ENCODE data around the gene RFNG.

Gene RFNG

DNA sequence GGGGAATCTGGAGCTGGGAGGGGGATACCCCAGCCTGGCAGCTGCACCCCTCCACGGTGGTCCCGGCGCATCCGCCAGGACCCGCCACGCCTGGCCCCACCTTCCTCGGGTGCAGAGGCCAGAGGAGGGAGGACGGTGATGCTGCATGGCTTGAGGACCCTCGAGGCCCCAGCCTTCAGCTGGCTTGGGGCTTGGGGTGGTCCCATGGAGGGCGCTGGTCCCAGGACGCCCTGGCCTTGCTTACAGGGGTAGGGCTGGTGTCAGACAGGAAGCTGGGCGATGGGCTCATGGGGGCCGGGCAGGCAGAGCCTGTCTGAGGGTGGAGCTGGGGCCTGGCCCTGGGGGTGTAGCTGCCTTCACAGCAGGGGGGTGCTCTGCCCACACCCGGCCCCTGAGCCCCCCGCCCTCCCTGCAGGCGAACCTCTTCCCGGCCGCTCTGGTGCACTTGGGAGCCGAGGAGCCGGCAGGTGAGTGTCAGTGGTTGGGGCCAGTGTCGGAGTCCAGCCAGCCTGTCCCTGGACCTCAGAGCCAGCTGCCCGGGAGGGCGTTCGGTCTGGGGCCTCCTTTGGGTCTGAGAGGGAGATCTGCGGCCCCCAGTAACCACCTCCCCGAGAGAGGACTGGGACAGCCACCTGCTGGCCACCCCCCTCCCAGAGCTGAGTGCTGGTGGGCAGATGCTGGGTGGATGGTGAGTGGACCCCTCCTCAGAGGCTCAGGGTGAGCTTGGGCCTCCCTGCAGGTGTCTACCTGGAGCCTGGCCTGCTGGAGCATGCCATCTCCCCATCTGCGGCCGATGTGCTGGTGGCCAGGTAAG lies 35.3 kb downstream of the RFNG start:
- Histone ChIP-seq H3K27ac (ENCODE audit: low read length) (no peak overlapping the region), H3K9me3 (ENCODE audit: control insufficient read depth, low read depth, low read length) (no peaks in the 10 kb centered on the region), H3K27me3 (ENCODE audit: control insufficient read depth, insufficient read depth, low read length) (no peaks in the 10 kb centered on the region), H3K4me3 (ENCODE audit: low read length) (no peak overlapping the region), H3K4me1 (ENCODE audit: control insufficient read depth, low read depth, low read length) (no peaks in the 10 kb centered on the region), H3K36me3 (ENCODE audit: control insufficient read depth, low read depth, low read length) (peaks cover 6% of the 10 kb centered on the region), H3K9ac (ENCODE audit: low read length) (no peak overlapping the region)

GRCh38 chr17:82015311-82015971 lies 36.2 kb downstream of the RFNG start:
- H3K36me3 ChIP-seq (ENCODE audit: control insufficient read depth, low read depth, low read length): peaks cover 6% of the 10 kb centered on the region
- no peaks in the 10 kb centered on the region for H3K4me1 ChIP-seq (ENCODE audit: control insufficient read depth, low read depth, low read length)
- H3K4me3 ChIP-seq (ENCODE audit: low read length): no peak overlapping the region
- no peaks in the 10 kb centered on the region for H3K27me3 ChIP-seq (ENCODE audit: control insufficient read depth, insufficient read depth, low read length)
- H3K27ac ChIP-seq (ENCODE audit: low read length): no peak overlapping the region
- no peaks in the 10 kb centered on the region for H3K9me3 ChIP-seq (ENCODE audit: control insufficient read depth, low read depth, low read length)
- H3K9ac ChIP-seq (ENCODE audit: low read length): no peak overlapping the region

DNA sequence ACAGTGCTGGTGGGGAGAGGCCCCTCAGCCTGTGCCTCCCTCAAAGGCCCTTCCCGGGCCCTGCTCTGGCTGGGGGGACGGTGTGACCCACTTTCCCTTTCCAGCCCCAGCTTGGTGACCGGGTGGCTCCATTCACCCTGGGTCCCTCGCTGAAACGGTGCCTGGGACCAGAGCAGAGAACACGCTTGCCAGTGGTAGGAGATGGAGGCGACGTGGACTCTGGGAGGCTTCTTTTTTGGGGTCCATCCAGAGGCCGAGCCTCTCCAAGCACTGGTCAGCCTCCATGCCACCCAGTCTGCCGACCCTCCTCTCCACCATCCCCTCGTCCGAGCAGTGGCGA lies 36.7 kb downstream of the RFNG start:
- no peak overlapping the region for H3K9ac ChIP-seq (ENCODE audit: low read length)
- no peak overlapping the region for H3K27ac ChIP-seq (ENCODE audit: low read length)
- H3K4me3 ChIP-seq (ENCODE audit: low read length): no peak overlapping the region
- H3K4me1 ChIP-seq (ENCODE audit: control insufficient read depth, low read depth, low read length): no peaks in the 10 kb centered on the region
- peaks cover 6% of the 10 kb centered on the region for H3K36me3 ChIP-seq (ENCODE audit: control insufficient read depth, low read depth, low read length)
- H3K9me3 ChIP-seq (ENCODE audit: control insufficient read depth, low read depth, low read length): no peaks in the 10 kb centered on the region
- no peaks in the 10 kb centered on the region for H3K27me3 ChIP-seq (ENCODE audit: control insufficient read depth, insufficient read depth, low read length)

GRCh38 chr17:82014432-82014831 lies 37.2 kb downstream of the RFNG start:
- H3K4me1 ChIP-seq (ENCODE audit: control insufficient read depth, low read depth, low read length): no peaks in the 10 kb centered on the region
- H3K36me3 ChIP-seq (ENCODE audit: control insufficient read depth, low read depth, low read length): peaks cover 6% of the 10 kb centered on the region
- H3K9me3 ChIP-seq (ENCODE audit: control insufficient read depth, low read depth, low read length): no peaks in the 10 kb centered on the region
- H3K4me3 ChIP-seq (ENCODE audit: low read length): no peak overlapping the region
- no peaks in the 10 kb centered on the region for H3K27me3 ChIP-seq (ENCODE audit: control insufficient read depth, insufficient read depth, low read length)
- no peak overlapping the region for H3K27ac ChIP-seq (ENCODE audit: low read length)
- no peak overlapping the region for H3K9ac ChIP-seq (ENCODE audit: low read length)

DNA sequence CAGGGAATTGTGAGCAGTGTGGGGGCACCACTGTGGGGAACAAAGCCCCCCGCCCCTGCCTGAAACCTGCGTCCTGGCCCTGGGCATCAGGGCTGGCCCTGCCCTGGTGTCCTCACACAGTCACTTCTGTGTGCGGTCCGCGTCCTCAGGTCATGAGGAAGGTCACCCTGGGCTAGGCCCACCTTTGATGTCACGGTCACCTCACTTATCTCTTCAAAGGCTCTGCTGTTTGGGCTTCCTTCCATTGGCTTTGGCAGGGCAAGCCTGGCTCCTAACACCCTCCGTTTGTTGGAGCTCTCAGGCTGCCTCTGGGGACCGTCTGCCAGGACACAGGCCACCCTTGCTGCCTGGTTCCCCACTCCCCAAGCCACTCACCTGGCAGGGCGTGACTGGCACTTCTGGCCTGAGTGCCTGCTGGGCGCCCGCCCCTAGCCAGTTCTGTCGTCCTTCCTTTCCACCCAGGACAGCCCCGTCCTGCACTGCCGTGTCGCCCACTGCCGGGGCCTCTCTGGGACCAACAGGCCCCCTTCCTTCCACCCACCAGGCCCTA lies 37.8 kb downstream of the RFNG start:
- no peak overlapping the region for H3K4me3 ChIP-seq (ENCODE audit: low read length)
- peaks cover 6% of the 10 kb centered on the region for H3K36me3 ChIP-seq (ENCODE audit: control insufficient read depth, low read depth, low read length)
- no peak overlapping the region for H3K9ac ChIP-seq (ENCODE audit: low read length)
- no peaks in the 10 kb centered on the region for H3K9me3 ChIP-seq (ENCODE audit: control insufficient read depth, low read depth, low read length)
- H3K27me3 ChIP-seq (ENCODE audit: control insufficient read depth, insufficient read depth, low read length): no peaks in the 10 kb centered on the region
- no peak overlapping the region for H3K27ac ChIP-seq (ENCODE audit: low read length)
- no peaks in the 10 kb centered on the region for H3K4me1 ChIP-seq (ENCODE audit: control insufficient read depth, low read depth, low read length)

- no peak overlapping the region for H3K27ac ChIP-seq (ENCODE audit: low read length)
- H3K4me3 ChIP-seq (ENCODE audit: low read length): no peak overlapping the region
- no peak overlapping the region for H3K9ac ChIP-seq (ENCODE audit: low read length)
- H3K9me3 ChIP-seq (ENCODE audit: control insufficient read depth, low read depth, low read length): no peaks in the 10 kb centered on the region
- peaks cover 1% of the 10 kb centered on the region for H3K36me3 ChIP-seq (ENCODE audit: control insufficient read depth, low read depth, low read length)
- H3K4me1 ChIP-seq (ENCODE audit: control insufficient read depth, low read depth, low read length): no peaks in the 10 kb centered on the region
- no peaks in the 10 kb centered on the region for H3K27me3 ChIP-seq (ENCODE audit: control insufficient read depth, insufficient read depth, low read length)
Observed at GRCh38 chr17:82013341-82013740, 38.3 kb downstream of the RFNG start.

GRCh38 chr17:82012640-82013295 lies 38.8 kb downstream of the RFNG start:
- H3K9ac ChIP-seq (ENCODE audit: low read length): no peak overlapping the region
- H3K4me3 ChIP-seq (ENCODE audit: low read length): no peak overlapping the region
- H3K36me3 ChIP-seq (ENCODE audit: control insufficient read depth, low read depth, low read length): no peaks in the 10 kb centered on the region
- no peaks in the 10 kb centered on the region for H3K27me3 ChIP-seq (ENCODE audit: control insufficient read depth, insufficient read depth, low read length)
- no peak overlapping the region for H3K27ac ChIP-seq (ENCODE audit: low read length)
- H3K9me3 ChIP-seq (ENCODE audit: control insufficient read depth, low read depth, low read length): no peaks in the 10 kb centered on the region
- H3K4me1 ChIP-seq (ENCODE audit: control insufficient read depth, low read depth, low read length): no peaks in the 10 kb centered on the region

DNA sequence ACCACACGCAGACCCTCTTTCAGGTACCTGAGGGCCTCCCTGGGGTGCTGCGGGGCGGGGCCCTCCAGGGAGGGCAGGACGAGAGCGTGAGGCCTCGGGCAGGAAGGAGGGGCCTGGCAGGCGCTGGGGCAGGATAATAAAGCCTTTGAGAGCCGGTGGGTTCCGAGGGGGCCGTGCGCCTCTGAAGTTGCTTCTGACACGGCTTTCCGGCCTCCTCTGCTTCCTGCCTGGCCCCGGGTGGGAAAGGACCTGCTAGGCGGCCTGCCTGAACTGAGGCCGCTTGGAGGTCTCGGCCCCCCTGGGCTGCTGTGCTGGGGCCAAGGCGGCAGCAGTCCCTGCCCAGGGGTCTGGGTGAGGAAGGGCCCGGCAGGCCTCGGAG lies 39.4 kb downstream of the RFNG start:
- Histone ChIP-seq H3K9me3 (ENCODE audit: control insufficient read depth, low read depth, low read length) (no peaks in the 10 kb centered on the region), H3K4me3 (ENCODE audit: low read length) (no peak overlapping the region), H3K36me3 (ENCODE audit: control insufficient read depth, low read depth, low read length) (no peaks in the 10 kb centered on the region), H3K27ac (ENCODE audit: low read length) (no peak overlapping the region), H3K27me3 (ENCODE audit: control insufficient read depth, insufficient read depth, low read length) (no peaks in the 10 kb centered on the region), H3K4me1 (ENCODE audit: control insufficient read depth, low read depth, low read length) (no peaks in the 10 kb centered on the region), H3K9ac (ENCODE audit: low read length) (no peak overlapping the region)

- Histone ChIP-seq H3K27ac (ENCODE audit: low read length) (no peak overlapping the region), H3K4me1 (ENCODE audit: control insufficient read depth, low read depth, low read length) (no peaks in the 10 kb centered on the region), H3K9me3 (ENCODE audit: control insufficient read depth, low read depth, low read length) (no peaks in the 10 kb centered on the region), H3K36me3 (ENCODE audit: control insufficient read depth, low read depth, low read length) (no peaks in the 10 kb centered on the region), H3K4me3 (ENCODE audit: low read length) (no peak overlapping the region), H3K27me3 (ENCODE audit: control insufficient read depth, insufficient read depth, low read length) (no peaks in the 10 kb centered on the region), H3K9ac (ENCODE audit: low read length) (no peak overlapping the region)
Observed at GRCh38 chr17:82011617-82012187, 39.9 kb downstream of the RFNG start.

GRCh38 chr17:82010575-82011525 lies 40.8 kb downstream of the RFNG start:
- no peaks in the 10 kb centered on the region for H3K36me3 ChIP-seq (ENCODE audit: control insufficient read depth, low read depth, low read length)

More at GRCh38 chr17:82010575-82011525, 40.8 kb downstream of the RFNG start:
- Histone ChIP-seq H3K9me3 (ENCODE audit: control insufficient read depth, low read depth, low read length) (no peaks in the 10 kb centered on the region), H3K9ac (ENCODE audit: low read length) (no peak overlapping the region), H3K27ac (ENCODE audit: low read length) (no peak overlapping the region), H3K27me3 (ENCODE audit: control insufficient read depth, insufficient read depth, low read length) (no peaks in the 10 kb centered on the region), H3K4me1 (ENCODE audit: control insufficient read depth, low read depth, low read length) (no peaks in the 10 kb centered on the region), H3K4me3 (ENCODE audit: low read length) (no peak overlapping the region)
